Measurements from ENCODE around the gene TMCO4.

Gene TMCO4

DNA sequence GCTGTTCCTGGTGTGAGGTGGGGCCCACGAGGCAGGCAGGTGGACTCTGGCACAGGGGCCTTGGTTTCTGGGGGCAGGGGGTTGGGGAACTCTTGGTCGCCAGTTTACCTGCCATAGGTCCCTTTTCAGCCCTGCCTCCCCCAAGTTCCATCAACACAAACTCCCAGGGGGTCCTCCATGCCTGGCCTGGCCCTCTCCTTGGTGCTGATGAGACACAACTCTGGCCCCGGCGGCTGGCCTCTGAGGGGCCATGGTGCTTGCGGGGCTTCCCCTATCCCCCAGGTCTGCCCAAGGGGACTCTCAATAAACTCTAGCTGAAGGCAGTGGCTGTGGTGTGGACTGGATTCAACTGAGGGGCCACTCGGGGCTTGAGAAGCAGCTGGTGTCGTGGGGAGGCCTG lies 119.1 kb downstream of the TMCO4 start:
- DNase-seq: no peak

DNA sequence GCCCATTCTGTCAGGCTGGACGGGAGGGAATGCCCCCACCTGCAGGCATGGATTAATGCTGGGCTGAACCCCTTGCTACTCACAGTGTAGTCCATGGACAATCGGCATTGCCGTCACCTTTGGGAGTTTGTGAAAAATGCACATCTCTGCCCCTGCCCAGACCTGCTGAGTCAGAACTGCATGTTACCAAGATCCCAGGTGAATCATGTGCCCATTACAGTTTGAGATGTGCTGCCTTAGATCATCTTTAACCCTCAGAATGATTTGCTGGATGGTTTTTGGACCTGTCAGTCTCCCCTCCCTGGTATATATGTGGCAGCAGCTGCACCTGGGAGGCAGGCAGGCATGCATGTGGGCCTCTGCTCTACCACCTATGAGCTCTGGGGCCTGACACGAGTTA lies 120.0 kb downstream of the TMCO4 start:
- no peak for DNase-seq

DNA sequence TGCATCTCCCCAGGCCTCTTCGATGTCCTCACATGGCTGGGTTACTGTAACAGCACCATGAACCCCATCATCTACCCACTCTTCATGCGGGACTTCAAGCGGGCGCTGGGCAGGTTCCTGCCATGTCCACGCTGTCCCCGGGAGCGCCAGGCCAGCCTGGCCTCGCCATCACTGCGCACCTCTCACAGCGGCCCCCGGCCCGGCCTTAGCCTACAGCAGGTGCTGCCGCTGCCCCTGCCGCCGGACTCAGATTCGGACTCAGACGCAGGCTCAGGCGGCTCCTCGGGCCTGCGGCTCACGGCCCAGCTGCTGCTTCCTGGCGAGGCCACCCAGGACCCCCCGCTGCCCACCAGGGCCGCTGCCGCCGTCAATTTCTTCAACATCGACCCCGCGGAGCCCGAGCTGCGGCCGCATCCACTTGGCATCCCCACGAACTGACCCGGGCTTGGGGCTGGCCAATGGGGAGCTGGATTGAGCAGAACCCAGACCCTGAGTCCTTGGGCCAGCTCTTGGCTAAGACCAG lies 120.7 kb downstream of the TMCO4 start:
- DNase-seq: no peak

DNA sequence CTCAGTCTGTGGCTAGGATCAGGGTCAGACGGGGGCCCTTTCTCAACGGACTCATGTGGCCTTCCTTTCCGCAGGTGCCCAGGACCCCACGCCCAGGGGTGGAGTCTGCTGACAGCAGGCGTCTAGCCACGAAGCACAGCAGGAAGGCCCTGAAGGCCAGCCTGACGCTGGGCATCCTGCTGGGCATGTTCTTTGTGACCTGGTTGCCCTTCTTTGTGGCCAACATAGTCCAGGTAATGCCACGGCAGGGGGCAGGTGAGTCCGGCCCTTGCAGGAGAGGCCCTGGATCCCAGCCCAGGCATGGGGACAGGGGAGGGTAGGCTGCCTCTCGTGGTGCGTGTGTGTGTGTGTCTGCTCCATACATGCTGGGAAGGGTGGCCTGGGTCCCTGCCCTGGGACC lies 121.2 kb downstream of the TMCO4 start:
- DNase-seq: no peak

DNA sequence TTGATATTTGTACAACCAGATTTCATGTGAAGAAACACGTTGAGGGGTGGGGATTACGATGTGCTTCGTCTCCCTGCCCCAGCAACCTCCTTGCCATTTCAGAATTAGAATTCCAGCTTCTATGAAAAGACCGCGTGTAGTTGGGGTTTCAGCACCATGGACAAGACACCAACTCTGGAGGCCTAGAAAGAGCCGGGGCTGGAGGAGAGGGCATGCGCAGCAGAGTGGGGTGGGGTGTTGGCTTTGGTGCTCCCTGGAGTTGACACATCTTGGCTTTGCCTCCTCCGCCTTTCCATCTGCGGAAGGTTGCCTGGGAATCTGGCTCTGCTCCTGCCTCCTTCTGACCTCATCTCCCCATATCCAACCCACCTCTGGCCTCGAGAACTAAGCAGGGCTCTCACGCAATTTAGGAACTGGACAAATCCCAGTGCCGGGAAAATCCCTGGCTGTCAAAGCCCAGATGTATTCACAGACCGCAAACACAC lies 123.2 kb downstream of the TMCO4 start:
- peak; percentile 26 to 32 for DNase-seq

DNA sequence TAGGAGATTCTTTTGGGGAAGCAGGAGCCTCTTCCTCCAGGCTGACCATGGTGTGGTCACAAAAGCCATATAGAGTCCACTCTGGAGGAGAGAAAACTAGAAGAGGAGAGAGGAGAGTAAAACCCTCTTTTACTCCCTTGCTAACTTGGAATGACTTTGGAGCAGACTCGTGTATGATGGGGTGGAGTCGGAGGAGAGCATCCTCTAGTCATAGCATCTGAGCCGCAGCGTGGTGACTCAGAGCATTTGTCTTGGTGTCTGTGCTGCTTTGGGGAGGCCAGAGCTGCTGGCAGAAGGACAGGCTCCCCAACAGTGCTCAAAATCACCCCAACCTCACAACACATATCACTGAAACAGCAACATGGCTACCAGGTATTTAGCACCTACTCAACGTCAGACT lies 123.9 kb downstream of the TMCO4 start:
- no peak for DNase-seq

DNA sequence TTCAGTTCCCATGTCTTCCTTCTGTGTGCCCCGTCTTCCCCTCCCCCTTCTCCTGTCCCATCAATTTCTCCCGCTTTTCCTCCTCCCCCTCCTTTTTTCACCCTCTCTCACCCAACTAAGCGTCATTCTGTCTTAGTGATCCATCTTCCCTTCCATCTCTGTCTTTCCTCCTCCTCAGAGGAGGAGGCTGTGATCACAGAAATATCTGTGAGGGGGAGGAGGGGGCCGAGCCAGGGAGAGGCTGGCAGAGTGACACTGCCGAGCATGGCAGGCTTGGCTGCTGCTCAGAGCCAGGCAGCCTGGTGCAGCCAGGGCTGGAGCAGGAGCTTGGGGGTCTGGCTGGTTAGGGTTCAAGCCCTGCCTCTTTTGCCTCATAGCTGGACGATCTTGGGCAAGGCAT lies 127.5 kb downstream of the TMCO4 start:
- DNase-seq: no peak

DNA sequence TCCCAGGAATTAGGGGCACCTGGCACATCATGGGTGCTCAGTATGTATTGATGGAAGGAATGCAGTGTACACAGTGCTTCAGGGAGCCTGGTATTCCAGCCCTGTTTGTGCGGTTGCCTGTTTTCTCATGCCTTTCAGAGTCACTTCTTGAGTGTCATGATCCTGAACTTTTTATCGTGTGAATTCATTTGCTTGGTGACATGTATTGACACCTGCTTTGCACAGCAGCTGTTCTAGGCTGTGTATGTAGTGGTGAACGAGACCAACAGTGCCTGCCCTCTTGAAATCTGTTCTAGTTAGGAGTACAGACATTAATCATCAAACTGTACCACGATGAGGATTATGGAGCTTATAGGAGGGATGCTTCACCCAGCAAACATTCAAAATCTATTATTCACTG lies 128.9 kb downstream of the TMCO4 start:
- no peak for DNase-seq

DNA sequence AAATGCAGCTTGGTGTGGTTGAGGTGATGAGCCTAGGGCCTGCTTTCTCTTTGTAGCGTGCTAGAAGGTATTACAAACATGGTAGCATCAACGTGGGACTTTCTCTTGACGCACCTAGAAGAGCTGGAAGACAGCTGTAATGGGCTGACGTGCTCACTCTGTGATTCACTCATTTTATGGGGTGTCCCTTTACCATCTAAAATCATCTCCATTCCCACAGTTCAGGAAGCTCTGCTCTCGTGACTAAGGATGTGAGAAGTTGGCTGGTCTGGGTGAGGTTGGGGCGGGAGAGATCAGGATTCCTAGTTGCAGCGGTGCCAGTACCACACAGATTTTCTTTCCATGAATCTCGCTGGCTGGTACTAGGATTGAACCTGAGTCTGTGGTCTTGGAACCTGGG lies 130.8 kb downstream of the TMCO4 start:
- DNase-seq: no peak

DNA sequence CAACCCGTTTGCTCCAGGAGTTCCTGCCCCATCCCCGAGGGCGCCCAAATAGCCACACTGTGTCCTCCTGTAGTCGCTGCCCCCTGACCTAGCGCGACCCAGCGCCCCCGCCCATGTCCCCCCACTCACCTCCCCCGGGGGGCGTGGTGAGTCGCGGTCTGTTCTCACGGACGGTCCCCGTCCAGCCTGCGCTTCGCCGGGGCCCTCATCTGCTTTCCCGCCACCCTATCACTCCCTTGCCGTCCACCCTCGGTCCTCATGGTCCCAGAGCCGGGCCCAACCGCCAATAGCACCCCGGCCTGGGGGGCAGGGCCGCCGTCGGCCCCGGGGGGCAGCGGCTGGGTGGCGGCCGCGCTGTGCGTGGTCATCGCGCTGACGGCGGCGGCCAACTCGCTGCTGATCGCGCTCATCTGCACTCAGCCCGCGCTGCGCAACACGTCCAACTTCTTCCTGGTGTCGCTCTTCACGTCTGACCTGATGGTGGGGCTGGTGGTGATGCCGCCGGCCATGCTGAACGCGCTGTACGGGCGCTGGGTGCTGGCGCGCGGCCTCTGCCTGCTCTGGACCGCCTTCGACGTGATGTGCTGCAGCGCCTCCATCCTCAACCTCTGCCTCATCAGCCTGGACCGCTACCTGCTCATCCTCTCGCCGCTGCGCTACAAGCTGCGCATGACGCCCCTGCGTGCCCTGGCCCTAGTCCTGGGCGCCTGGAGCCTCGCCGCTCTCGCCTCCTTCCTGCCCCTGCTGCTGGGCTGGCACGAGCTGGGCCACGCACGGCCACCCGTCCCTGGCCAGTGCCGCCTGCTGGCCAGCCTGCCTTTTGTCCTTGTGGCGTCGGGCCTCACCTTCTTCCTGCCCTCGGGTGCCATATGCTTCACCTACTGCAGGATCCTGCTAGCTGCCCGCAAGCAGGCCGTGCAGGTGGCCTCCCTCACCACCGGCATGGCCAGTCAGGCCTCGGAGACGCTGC lies 133.9 kb downstream of the TMCO4 start:
- DNase-seq: peak; percentile 22 to 36

DNA sequence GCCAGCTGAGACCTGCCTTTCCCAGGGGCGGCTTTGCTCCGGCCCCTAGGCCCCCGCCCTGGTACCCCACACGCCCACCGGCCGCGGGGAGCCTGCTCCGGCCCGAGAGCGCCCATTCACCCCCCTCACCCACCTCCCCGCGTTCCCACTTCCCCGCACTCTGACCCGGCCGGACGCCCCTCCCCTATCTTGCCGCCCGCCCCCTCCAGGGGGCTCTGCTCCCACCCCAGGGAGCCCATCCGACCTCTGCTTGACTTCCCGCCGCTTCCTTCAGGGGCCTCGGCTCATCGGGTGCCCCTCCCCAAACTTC lies 134.6 kb downstream of the TMCO4 start:
- DNase-seq: no peak

DNA sequence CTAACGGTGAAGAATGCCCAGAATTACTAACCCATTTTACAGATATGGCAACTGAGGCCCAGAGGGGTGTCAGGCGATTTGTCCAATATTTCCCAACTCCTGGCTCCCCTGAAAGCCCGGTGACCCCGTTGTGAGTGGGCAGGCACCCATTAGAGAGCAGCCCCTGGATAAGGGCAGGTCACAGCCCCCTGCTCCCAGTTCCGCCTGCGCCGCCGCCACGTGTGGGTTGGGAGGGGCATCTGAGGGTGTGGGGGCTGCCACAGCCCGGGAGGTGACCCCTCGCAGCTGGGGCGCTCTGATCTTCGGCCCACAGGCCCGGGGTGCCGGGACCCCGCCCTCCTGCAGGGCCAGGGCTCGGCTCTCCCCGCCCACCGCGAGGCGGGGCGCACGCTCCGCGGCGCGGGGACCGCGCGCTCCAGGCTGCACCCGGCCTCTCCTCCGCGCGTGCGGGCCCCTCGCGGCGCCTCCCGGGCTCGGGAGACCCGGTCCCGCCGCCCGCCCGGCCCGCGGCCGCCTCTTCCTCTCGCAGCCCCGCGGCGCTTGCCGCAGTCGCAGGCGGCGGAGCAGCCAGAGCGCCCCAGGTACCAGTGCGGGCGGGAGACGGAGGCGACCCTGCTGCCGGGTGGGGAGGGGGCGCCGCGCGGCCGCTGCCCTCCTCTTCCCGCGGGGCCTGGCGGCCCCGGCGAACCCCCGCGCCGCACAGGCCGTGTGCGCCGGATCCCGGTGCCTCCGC lies 135.1 kb downstream of the TMCO4 start, which contains the start of gene HTR6:
Gene HTR6 (plus strand): TSS at position 423 of the 733 bp plus-strand sequence. CDS start 879 bp downstream, outside the sequence.
- peak; percentile 38 to 63 for DNase-seq

DNA sequence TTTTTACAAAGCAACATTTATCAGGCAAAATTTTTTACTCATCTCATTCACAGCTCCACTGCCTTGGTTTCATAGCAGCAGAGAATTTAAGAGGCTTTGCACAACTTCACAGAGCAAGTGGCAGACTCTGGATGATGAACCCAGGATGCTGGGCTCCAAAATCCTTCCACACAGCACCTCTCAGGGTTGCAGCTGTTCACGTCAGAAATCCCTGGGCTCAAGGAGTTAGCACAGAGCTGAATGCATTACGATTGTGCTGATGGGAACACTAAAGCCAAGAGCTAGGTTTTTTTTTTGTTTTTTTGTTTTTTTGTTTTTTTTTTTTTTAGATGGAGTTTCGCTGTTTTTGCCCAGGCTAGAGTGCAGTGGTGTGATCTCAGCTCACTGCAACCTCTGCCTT lies 137.4 kb downstream of the TMCO4 start:
- no peak for DNase-seq

DNA sequence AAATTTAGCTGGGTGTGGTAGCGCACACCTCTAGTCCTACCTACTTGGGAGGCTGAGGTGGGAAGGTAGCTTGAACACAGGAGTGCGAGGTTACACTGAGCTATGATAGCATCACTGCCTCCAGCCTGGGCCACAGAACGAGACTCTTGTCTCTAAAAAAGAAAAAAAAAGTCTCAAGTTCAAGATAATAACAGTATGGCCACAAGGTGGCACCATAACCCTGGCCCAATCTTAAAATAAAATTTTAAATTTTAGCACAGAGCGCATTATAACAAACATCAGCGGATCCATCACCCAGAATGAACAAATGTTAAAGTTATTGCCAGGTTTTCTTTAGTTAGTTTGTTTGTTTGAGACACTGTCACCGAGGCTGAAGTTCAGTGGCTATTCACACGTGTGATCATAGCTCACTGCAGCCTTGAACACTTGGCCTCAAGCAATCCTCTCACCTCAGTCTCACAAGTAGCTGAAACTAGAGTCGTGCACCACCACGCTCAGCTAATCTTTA lies 137.9 kb downstream of the TMCO4 start:
- DNase-seq: peak; percentile 41 to 48

DNA sequence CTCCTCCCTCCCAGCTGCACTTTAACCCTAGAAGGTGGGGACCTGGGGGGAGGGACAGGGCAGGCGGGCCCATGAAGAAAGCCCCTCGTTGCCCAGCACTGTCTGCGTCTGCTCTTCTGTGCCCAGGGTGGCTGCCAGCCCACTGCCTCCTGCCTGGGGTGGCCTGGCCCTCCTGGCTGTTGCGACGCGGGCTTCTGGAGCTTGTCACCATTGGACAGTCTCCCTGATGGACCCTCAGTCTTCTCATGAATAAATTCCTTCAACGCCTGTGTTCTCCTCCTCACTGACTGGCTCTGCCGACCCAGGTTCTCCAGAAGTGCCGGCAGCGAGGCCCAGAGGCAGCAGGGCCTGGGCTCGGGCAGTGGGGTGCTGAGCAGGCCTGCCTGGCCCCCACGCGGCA lies 141.5 kb downstream of the TMCO4 start:
- no peak for DNase-seq

DNA sequence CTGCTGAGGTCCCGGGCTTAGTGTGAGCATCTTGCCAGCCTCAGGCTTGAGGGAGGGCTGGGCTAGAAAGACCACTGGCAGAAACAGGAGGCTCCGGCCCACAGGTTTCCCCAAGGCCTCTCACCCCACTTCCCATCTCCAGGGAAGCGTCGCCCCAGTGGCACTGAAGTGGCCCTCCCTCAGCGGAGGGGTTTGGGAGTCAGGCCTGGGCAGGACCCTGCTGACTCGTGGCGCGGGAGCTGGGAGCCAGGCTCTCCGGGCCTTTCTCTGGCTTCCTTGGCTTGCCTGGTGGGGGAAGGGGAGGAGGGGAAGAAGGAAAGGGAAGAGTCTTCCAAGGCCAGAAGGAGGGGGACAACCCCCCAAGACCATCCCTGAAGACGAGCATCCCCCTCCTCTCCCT lies 142.2 kb downstream of the TMCO4 start:
- no peak for DNase-seq

DNA sequence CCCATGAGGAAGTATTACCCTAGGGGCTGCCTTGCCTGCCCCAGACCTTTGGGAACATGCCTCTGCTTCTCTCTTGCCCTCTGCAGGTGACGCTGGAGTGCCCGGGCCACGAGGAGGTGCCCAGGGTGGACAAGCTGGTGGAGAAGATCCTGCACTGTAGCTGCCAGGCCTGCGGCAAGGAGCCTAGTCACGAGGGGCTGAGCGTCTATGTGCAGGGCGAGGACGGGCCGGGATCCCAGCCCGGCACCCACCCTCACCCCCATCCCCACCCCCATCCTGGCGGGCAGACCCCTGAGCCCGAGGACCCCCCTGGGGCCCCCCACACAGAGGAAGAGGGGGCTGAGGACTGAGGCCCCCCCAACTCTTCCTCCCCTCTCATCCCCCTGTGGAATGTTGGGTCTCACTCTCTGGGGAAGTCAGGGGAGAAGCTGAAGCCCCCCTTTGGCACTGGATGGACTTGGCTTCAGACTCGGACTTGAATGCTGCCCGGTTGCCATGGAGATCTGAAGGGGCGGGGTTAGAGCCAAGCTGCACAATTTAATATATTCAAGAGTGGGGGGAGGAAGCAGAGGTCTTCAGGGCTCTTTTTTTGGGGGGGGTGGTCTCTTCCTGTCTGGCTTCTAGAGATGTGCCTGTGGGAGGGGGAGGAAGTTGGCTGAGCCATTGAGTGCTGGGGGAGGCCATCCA lies 142.8 kb downstream of the TMCO4 start:
- DNase-seq: no peak

DNA sequence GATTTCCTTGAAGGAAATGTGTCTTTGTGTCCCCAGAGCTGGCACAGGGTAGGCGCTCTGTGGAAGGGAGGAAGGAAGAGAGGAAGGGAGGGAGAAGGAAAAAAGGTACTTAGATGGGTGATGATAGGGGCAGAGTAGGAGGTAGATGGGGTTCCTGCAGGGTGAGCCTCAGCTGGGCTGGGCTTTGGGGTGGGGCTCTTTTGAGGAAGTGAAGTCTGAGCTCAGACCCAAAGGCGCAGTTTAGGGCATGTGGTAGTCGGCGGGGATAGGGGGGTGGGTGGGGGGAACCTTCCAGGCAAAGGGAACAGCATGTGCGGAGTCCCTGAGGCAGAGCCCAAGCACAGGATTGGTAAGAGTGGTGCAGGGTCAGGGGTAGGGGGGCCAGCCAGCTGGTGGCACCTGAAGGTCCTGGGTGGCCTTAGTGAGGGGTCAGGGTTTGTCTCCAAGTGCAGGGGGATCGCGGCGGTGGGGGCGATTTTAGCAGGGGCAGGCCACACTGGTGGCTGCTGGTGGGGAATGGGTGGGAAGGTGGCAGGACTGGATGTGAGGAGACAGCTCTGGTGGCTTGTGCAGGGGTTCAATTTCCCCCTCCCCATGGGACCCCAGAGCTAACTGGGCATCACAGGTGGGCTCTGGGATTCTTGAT lies 143.5 kb downstream of the TMCO4 start:
- no peak for DNase-seq

DNA sequence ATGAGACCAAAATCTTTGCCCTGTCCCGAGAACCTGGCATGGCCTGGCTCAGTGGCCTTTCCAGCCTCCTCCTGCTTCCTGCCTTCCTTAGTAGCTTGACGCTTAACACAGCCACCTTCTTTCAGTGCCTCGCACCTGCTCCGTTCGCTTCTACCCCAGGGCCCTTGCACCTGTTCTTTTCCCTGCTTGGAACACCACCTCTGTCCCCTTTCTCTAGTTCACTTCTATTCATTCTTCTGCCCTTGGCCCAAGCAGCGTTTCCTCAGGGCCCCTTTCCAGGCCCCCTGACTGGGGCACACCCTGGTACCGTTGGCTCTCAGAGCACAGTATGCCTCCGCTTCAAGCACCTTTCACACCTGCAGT lies 144.0 kb downstream of the TMCO4 start:
- DNase-seq: no peak

DNA sequence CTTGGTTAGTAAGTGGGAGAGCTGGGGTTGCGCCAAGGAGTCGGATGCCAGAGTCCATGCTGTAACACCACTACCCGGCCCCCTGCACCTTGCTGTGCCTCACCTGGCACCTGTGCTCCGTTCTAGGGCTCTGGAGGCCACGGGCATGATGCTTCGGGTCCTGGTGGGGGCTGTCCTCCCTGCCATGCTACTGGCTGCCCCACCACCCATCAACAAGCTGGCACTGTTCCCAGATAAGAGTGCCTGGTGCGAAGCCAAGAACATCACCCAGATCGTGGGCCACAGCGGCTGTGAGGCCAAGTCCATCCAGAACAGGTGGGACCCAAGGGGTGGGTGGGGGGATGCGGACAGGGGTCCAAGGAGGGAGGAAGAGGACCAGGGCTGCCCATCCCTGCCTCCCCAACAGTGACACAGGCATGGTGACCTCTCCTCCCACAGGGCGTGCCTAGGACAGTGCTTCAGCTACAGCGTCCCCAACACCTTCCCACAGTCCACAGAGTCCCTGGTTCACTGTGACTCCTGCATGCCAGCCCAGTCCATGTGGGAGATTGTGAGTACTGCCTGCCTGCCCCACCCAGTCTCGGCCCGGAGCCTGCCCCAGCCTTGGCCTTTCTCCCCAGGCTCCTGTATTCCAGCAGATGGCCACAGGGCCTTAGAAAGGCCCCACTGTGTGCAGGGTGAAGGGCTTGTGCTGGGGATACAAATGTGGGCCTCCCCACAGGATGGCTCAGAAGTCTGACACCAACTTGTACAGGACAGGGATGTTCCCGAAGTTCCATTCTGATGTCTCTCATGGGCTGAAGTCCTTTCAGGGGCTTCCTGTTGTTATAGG lies 144.6 kb downstream of the TMCO4 start:
- no peak for DNase-seq

DNA sequence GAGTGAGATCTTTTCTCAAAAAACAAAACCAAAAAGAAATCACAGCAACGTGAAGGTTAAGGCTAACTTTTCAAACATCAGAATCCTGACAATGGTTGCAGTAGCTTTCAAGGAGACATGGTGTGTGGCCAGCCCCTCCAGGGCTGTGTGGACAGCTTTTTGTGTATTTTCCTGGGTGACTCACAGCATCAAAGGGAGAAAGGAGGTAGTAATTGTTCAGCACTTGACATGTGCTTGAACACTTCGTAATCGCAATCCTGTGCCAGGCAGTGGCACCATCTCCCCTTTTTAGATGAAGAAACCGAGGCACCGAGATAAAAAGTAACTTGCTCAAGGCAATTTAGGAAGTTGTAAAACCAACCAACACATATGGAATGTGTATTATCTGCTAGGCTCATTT lies 145.3 kb downstream of the TMCO4 start:
- DNase-seq: no peak

Measured in activated T-cell treated with anti-CD3 and anti-CD28 coated beads, Interleukin-2, amount 50 U/mL, for 48 hours (primary cell).